ENCODE results near the gene PUM1.

The PUM1 gene

GRCh38 chr1:30888391-30888790, 177.1 kb downstream of the PUM1 start:
- DNase-seq = no peak

GRCh38 chr1:30887485-30888315, 177.8 kb downstream of the PUM1 start:
- DNase-seq = no peak

- DNase-seq = no peak
Observed at GRCh38 chr1:30886710-30887428, 178.6 kb downstream of the PUM1 start.

GRCh38 chr1:30885570-30886522, 179.7 kb downstream of the PUM1 start:
- no peak for DNase-seq

GRCh38 chr1:30884723-30885122, 180.8 kb downstream of the PUM1 start:
- no peak for DNase-seq

- no peak for DNase-seq
Observed at GRCh38 chr1:30883389-30884172, 181.9 kb downstream of the PUM1 start.

GRCh38 chr1:30882678-30883388, 182.7 kb downstream of the PUM1 start:
- DNase-seq = no peak
